Liver (tissue), 9 donors: Measurements from ENCODE around the gene HHAT. TPM values are rescaled to one million over a fixed set of nuclear protein-coding genes. Genes with fewer than 3 reads are reported as not detected.

Experiments used
- DNase-seq: peaks from one replicate; pipeline ENCODE4 v3.0.0-alpha.2; 2017; ENCODE audit warnings: low spot score
- H3K27ac ChIP-seq, 2 donors: one replicate each; pipeline ENCODE4 v1.7.0; 2013; ENCODE audit warnings: inconsistent platforms in 2 of 2, low read length in 2 of 2, control low read depth in 1 of 2, low read depth in 1 of 2, mild to moderate bottlenecking in 1 of 2
- H3K27me3 ChIP-seq, 4 donors: one replicate each; pipeline versions ENCODE4 v1.6.1 to v1.7.0; 2013; ENCODE audit warnings: low read length in 3 of 4, inconsistent platforms in 1 of 4, mild to moderate bottlenecking in 1 of 4, moderate library complexity in 1 of 4; ENCODE audit not compliant: control insufficient read depth in 4 of 4, insufficient read depth in 4 of 4
- H3K36me3 ChIP-seq, 4 donors: one replicate each; pipeline versions ENCODE4 v1.6.1 to v1.7.0; 2013; ENCODE audit warnings: low read length in 3 of 4, mild to moderate bottlenecking in 3 of 4, low read depth in 1 of 4, moderate library complexity in 1 of 4; ENCODE audit not compliant: control insufficient read depth in 4 of 4, insufficient read depth in 3 of 4
- H3K4me1 ChIP-seq, 4 donors: one replicate each; pipeline versions ENCODE4 v1.6.1 to v1.7.0; 2013; ENCODE audit warnings: low read length in 3 of 4, mild to moderate bottlenecking in 3 of 4, moderate library complexity in 1 of 4; ENCODE audit not compliant: control insufficient read depth in 4 of 4, insufficient read depth in 4 of 4
- H3K4me3 ChIP-seq, 3 donors: one replicate each; pipeline versions ENCODE4 v1.6.1 to v1.7.0; 2013; ENCODE audit warnings: low read length in 3 of 3, control low read depth in 1 of 3, low read depth in 1 of 3, mild to moderate bottlenecking in 1 of 3
- H3K9ac ChIP-seq, 2 donors: one replicate each; pipeline ENCODE4 v1.7.0; 2013; ENCODE audit warnings: low read length in 2 of 2, mild to moderate bottlenecking in 2 of 2, moderate library complexity in 2 of 2, control low read depth in 1 of 2, low read depth in 1 of 2
- H3K9me3 ChIP-seq, 4 donors: one replicate each; pipeline versions ENCODE4 v1.6.1 to v1.7.0; 2013; ENCODE audit warnings: low read length in 3 of 4; ENCODE audit not compliant: control insufficient read depth in 4 of 4
- ATF3 ChIP-seq: IDR thresholded peaks from 2 replicates; pipeline ENCODE4 v1.6.1; 2016; ENCODE audit warnings: antibody characterized with exemption
- CTCF ChIP-seq: fragments of 150-350 bp; IDR thresholded peaks from 2 replicates; pipeline ENCODE4 v1.5.1; 2017; ENCODE audit warnings: improper control_type of control experiment, low read depth, low read length; ENCODE audit not compliant: missing input control
- EGR1 ChIP-seq, 2 donors: IDR thresholded peaks; 2 replicates each; pipeline ENCODE4 v1.6.1; 2016 to 2018; ENCODE audit warnings: antibody characterized with exemption in 2 of 2, low read depth in 2 of 2
- FOXA1 ChIP-seq: IDR thresholded peaks from 2 replicates; pipeline ENCODE4 v1.6.1; 2016; ENCODE audit warnings: antibody characterized with exemption
- FOXA2 ChIP-seq: IDR thresholded peaks from 2 replicates; pipeline ENCODE4 v1.6.1; 2016; ENCODE audit warnings: antibody characterized with exemption
- GABPA ChIP-seq, 2 donors: IDR thresholded peaks in 1 of 2; conservative IDR thresholded peaks in 1 of 2; 2 replicates each; pipeline ENCODE4 v1.6.1; 2016; ENCODE audit warnings: antibody characterized with exemption in 2 of 2, mild to moderate bottlenecking in 1 of 2, moderate library complexity in 1 of 2
- HNF4A ChIP-seq, 2 donors: conservative IDR thresholded peaks; 2 replicates each; pipeline ENCODE4 v1.6.1; 2016; ENCODE audit warnings: antibody characterized with exemption in 2 of 2, mild to moderate bottlenecking in 2 of 2
- HNF4G ChIP-seq: IDR thresholded peaks from 2 replicates; pipeline ENCODE4 v1.6.1; 2016; ENCODE audit warnings: antibody characterized with exemption
- JUND ChIP-seq, 2 donors: IDR thresholded peaks; 2 replicates each; pipeline ENCODE4 v1.6.1; 2016; ENCODE audit warnings: antibody characterized with exemption in 2 of 2
- MAX ChIP-seq: IDR thresholded peaks from 2 replicates; pipeline ENCODE4 v1.6.1; 2016; ENCODE audit warnings: antibody characterized with exemption
- NR2F2 ChIP-seq: IDR thresholded peaks from 2 replicates; pipeline ENCODE4 v1.6.1; 2016; ENCODE audit warnings: antibody characterized with exemption
- RAD21 ChIP-seq, 2 donors: IDR thresholded peaks; 2 replicates each; pipeline ENCODE4 v1.6.1; 2016; ENCODE audit warnings: antibody characterized with exemption in 2 of 2, mild to moderate bottlenecking in 2 of 2
- REST ChIP-seq: IDR thresholded peaks from 2 replicates; pipeline ENCODE4 v1.6.1; 2016; ENCODE audit warnings: antibody characterized with exemption, mild to moderate bottlenecking
- RXRA ChIP-seq, 2 donors: IDR thresholded peaks; 2 replicates each; pipeline ENCODE4 v1.6.1; 2017 to 2018; ENCODE audit warnings: antibody characterized with exemption in 2 of 2, mild to moderate bottlenecking in 1 of 2
- SP1 ChIP-seq: IDR thresholded peaks from 2 replicates; pipeline ENCODE4 v1.6.1; 2018; ENCODE audit warnings: antibody characterized with exemption, mild to moderate bottlenecking
- TAF1 ChIP-seq: conservative IDR thresholded peaks from 2 replicates; pipeline ENCODE4 v1.6.1; 2016; ENCODE audit warnings: antibody characterized with exemption, mild to moderate bottlenecking
- YY1 ChIP-seq: IDR thresholded peaks from 2 replicates; pipeline ENCODE4 v1.6.1; 2016; ENCODE audit warnings: antibody characterized with exemption, mild to moderate bottlenecking
- WGBS: extraction: QIAGEN DNeasy Blood & Tissue Kit; methylation state at CpG from one replicate; pipeline ENCODE4 v1.1.7; 2013; 5-methylcytosine and 5-hydroxymethylcytosine counted together
- polyA plus RNA-seq, 2 donors: library from polyadenylated mRNA; stranded (reverse) in 1 of 2; unstranded in 1 of 2; fragments of 200-250 nt in 1 of 2; fragments of >200 nt in 1 of 2; fragmentation: Nextera tagmentation in 1 of 2; extraction: Ambion mirVana in 1 of 2; gene quantifications; one replicate each; pipeline versions ENCODE4 v1.2.1 to v1.2.3, GENCODE V29; 2013 to 2015
- total RNA-seq, 2 donors: library from RNA; depleted of rRNA; stranded (reverse); fragments of >200 nt; gene quantifications; one replicate each; pipeline ENCODE4 v1.2.3, GENCODE V29; 2014
- TF ChIP-seq, protein P1 (sequence below): IDR thresholded peaks from 2 replicates; pipeline ENCODE4 v1.6.1; 2016; ENCODE audit warnings: antibody characterized with exemption
- donor health status: healthy.
- donor health status: healthy.
- donor health status: healthy.
- donor health status: healthy.
- donor health status: healthy.

HHAT gene
- total and polyA plus RNA-seq, 4 donors, result 1.3 to 2.2 (median 1.6) TPM

DNA sequence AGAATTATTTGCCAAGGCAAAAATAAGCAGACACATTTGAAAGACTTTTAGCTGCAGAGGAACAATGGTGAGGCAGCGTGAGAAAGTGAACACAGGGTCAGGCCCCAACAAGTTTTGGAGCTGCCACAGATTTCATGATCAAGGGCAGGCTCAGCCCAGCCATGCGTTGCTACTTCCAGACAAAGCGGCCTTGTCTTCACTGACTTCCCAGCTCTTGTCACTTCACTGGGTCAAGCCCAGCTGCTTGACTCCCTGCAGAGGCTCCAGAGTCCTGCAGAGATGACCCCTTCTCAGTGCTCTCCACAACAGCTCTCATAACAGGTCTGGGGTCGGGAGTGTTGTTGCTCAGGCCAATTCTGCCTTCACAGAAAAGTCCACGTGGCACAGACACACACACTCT is 35.8 kb downstream of the HHAT start:
- Histone ChIP-seq H3K4me3 (no peak overlapping the region), H3K27me3 (no peaks in the 10 kb centered on the region), H3K9me3 (no peaks in the 10 kb centered on the region), H3K9ac (no peak overlapping the region), H3K27ac (no peak overlapping the region), H3K36me3 (no peaks in the 10 kb centered on the region), H3K4me1 (peaks cover 0 to 22% (median 16%) of the 10 kb centered on the region in 4 donors)
- 87% methylated on average over 5 of the region's 5 CpGs for WGBS
- TF ChIP-seq YY1 (no peak), RXRA (IDR thresholded peaks at IDR 0.05) (no peak), SP1 (no peak)
- no peak for DNase-seq

DNA sequence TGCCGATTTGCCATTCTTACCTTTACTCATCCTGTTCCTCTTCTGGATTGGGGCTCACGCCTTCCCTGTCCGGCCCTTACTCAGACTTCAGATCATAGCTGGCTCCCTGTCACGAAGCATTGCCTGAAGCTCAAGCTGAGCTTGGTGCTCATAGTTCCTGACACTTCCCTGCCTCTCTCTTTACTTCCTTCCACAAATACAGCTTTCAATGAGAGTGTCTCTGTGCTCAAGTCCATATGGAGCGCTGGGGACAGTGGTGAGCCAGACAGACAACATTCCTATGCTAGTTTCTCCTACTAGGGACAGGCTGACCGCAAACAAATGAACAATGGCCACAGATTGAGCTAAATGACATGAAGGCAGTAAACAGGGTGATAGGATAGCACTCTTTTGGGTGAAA is 38.1 kb downstream of the HHAT start:
- H3K27me3 ChIP-seq, result no peaks in the 10 kb centered on the region
- no peak overlapping the region for H3K27ac ChIP-seq
- WGBS, result 93% methylated on average over 6 of the region's 6 CpGs
- H3K9me3 ChIP-seq, result no peaks in the 10 kb centered on the region
- TF ChIP-seq HNF4G (no peak), CTCF (no peak), SP1 (no peak), REST (no peak), TAF1 (no peak), ATF3 (no peak), HNF4A (conservative IDR thresholded peaks at IDR 0.05) (no peak), RAD21 (IDR thresholded peaks at IDR 0.05) (no peak), NR2F2 (no peak), FOXA2 (no peak), JUND (IDR thresholded peaks at IDR 0.05) (no peak), YY1 (no peak), GABPA (IDR thresholded peaks at IDR 0.05 in 1 of 2, conservative IDR thresholded peaks at IDR 0.05 in 1 of 2) (no peak), FOXA1 (no peak), RXRA (IDR thresholded peaks at IDR 0.05) (no peak), MAX (no peak), EGR1 (IDR thresholded peaks at IDR 0.05; ENCODE audit: low read depth in 2 of 2) (no peak)
- TF ChIP-seq, protein P1, sequence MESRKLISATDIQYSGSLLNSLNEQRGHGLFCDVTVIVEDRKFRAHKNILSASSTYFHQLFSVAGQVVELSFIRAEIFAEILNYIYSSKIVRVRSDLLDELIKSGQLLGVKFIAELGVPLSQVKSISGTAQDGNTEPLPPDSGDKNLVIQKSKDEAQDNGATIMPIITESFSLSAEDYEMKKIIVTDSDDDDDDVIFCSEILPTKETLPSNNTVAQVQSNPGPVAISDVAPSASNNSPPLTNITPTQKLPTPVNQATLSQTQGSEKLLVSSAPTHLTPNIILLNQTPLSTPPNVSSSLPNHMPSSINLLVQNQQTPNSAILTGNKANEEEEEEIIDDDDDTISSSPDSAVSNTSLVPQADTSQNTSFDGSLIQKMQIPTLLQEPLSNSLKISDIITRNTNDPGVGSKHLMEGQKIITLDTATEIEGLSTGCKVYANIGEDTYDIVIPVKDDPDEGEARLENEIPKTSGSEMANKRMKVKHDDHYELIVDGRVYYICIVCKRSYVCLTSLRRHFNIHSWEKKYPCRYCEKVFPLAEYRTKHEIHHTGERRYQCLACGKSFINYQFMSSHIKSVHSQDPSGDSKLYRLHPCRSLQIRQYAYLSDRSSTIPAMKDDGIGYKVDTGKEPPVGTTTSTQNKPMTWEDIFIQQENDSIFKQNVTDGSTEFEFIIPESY, result no peak
- peaks cover 0 to 16% (median 9%) of the 10 kb centered on the region in 4 donors for H3K4me1 ChIP-seq
- no peak overlapping the region for H3K9ac ChIP-seq
- no peaks in the 10 kb centered on the region for H3K36me3 ChIP-seq
- no peak for DNase-seq
- H3K4me3 ChIP-seq, result no peak overlapping the region
